ENCODE results near the gene RAB7B.

RAB7B gene

DNA sequence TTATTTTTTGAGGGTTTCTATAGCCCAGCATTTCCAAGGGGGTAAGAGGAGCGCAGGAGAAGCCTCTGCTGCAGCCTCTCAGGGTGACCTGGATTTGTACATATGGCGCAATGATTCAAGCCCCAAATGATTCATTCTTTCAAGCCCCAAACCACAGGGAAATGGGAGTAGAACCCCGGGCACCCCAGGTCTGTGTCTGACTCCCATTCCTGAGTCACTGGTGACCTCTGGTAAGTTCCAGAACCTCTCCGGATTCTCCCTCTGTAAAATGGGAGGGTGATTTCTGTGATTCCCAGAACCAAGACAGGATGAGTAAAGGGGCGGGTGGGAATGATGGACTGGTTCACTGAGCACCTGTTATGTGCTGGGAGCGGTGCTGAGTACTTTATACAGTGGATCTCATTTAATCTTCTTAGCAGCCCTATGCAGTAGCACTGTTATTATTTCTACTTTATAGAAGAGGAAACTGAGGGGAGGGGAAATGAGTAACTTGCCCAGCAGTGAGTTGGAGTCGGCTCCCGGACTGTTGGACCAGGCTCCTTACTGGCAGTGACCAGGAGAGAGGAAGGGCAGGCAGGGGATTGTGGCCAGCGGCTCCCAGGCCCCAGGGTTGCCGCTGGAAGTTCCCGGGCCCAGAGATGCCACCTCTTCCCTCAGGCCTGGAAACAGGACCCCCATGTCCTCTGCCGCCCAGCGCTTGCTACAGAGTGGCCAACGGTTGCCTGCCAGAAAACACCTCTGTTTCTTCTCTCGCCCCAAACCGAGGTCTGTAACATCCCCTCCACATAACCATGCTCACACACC is 39.6 kb downstream of the RAB7B start:
- Histone ChIP-seq H3K18ac (ENCODE audit: low read length) (no peak overlapping the region), H4K8ac (ENCODE audit: low read depth, low read length) (peak overlapping the region; percentile 17), H3K27ac (replicated peaks; ENCODE audit: low read length) (no peak overlapping the region), H3K79me1 (ENCODE audit: low read depth, low read length) (no peaks in the 10 kb centered on the region), H3K9me3 (replicated peaks in 1 of 2; ENCODE audit: control insufficient read depth in 2 of 2, insufficient read depth in 1 of 2, low read depth in 1 of 2, low read length in 2 of 2) (no peaks in the 10 kb centered on the region), H3K9ac (ENCODE audit: low read depth, low read length, poor library complexity) (peak overlapping the region; percentile 47), H3K36me3 (replicated peaks in 1 of 2; ENCODE audit: control insufficient read depth in 2 of 2, insufficient read depth in 2 of 2, low read length in 2 of 2) (no peaks in the 10 kb centered on the region), H3K4me3 (ENCODE audit: low read length in 2 of 2) (no peak overlapping the region), H3K27me3 (ENCODE audit: control insufficient read depth in 3 of 3, insufficient read depth in 3 of 3, low read depth in 1 of 3, low read length in 3 of 3) (peaks cover 0 to 17% (median 0%) of the 10 kb centered on the region in 3 experiments), H2BK12ac (ENCODE audit: low read length) (no peak overlapping the region), H2AK5ac (ENCODE audit: low read depth, low read length) (no peak overlapping the region), H2BK5ac (ENCODE audit: low read length) (no peak overlapping the region), H3K23ac (ENCODE audit: low read depth, low read length, poor library complexity) (no peak overlapping the region), H2AFZ (ENCODE audit: low read length) (no peak overlapping the region), H3K14ac (ENCODE audit: low read length) (no peak overlapping the region), H2BK15ac (ENCODE audit: low read length) (peak overlapping the region; percentile 34), H4K91ac (ENCODE audit: low read depth, low read length, poor library complexity) (no peak overlapping the region), H2BK120ac (ENCODE audit: low read depth, low read length) (no peak overlapping the region), H3K4me2 (ENCODE audit: insufficient read depth, low read length, poor library complexity, severe bottlenecking) (no peak overlapping the region), H3K4ac (ENCODE audit: low read length) (no peak overlapping the region), H3K4me1 (ENCODE audit: control insufficient read depth in 2 of 2, insufficient read depth in 1 of 2, low read depth in 1 of 2, low read length in 2 of 2) (peaks cover 6 to 21% of the 10 kb centered on the region in 2 donors)
- WGBS, 2 donors (ENCODE audit: extremely low coverage in 2 of 2, insufficient read length in 2 of 2, insufficient replicate concordance in 1 of 2) = no CpG with 5 or more reads among the region's 16 CpGs
- no peak for DNase-seq (ENCODE audit: low spot score)

GRCh38 chr1:205962821-205963221 is 40.4 kb downstream of the RAB7B start:
- WGBS, 2 donors (ENCODE audit: extremely low coverage in 2 of 2, insufficient read length in 2 of 2, insufficient replicate concordance in 1 of 2) = no CpG with 5 or more reads among the region's 6 CpGs
- Histone ChIP-seq H3K27me3 (ENCODE audit: control insufficient read depth in 3 of 3, insufficient read depth in 3 of 3, low read depth in 1 of 3, low read length in 3 of 3) (peaks cover 0 to 17% (median 0%) of the 10 kb centered on the region in 3 experiments), H4K8ac (ENCODE audit: low read depth, low read length) (no peak overlapping the region)

DNA sequence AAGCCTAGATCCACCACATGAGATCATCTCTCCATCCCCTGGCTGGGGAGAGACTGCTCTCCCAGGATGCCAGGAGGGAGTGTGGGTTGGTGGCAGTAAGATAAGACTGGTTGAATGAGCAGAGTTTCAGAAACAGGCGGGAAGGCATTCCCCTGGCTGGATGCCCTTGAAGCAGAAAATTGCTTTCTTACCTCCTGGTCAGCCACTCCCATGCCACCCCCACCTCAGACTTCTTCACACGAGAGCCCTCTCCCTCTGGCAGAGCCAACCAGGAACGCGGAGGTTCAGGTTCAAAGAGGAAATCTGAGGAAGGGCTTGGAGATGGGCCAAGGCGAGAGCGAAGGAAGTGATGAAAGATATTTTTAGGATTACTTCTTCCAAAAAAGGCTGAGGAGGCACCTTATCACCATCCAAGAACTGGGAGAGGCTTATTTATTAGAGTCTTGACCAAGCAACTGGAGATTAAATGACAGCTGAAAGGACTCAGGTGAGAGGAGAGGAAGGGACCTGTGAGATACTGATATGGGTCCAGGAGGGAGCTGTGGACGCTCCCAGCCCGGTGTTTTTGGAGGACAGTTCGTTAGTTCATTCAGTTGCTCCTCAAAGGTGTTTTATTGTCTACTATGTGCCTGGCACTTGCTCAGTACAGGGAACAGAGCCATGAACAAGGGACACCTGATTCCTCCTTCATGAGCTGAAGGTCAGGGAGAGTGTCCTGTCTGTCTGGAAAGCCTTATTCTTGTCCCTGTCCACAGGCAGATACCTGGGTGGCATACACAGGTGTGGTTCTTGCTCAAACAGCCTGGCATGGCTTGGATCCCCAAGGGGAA is 41.0 kb downstream of the RAB7B start:
- Histone ChIP-seq H3K36me3 (replicated peaks in 1 of 2; ENCODE audit: control insufficient read depth in 2 of 2, insufficient read depth in 2 of 2, low read length in 2 of 2) (no peaks in the 10 kb centered on the region), H3K23ac (ENCODE audit: low read depth, low read length, poor library complexity) (peak overlapping the region; percentile 11), H2AFZ (ENCODE audit: low read length) (no peak overlapping the region), H2BK15ac (ENCODE audit: low read length) (no peak overlapping the region), H3K9ac (ENCODE audit: low read depth, low read length, poor library complexity) (no peak overlapping the region), H3K4me2 (ENCODE audit: insufficient read depth, low read length, poor library complexity, severe bottlenecking) (no peak overlapping the region), H3K27me3 (ENCODE audit: control insufficient read depth in 3 of 3, insufficient read depth in 3 of 3, low read depth in 1 of 3, low read length in 3 of 3) (peaks cover 0 to 16% (median 0%) of the 10 kb centered on the region in 3 experiments), H3K4me1 (ENCODE audit: control insufficient read depth in 2 of 2, insufficient read depth in 1 of 2, low read depth in 1 of 2, low read length in 2 of 2) (peaks cover 6 to 21% of the 10 kb centered on the region in 2 donors), H2BK120ac (ENCODE audit: low read depth, low read length) (no peak overlapping the region), H2BK12ac (ENCODE audit: low read length) (no peak overlapping the region), H2AK5ac (ENCODE audit: low read depth, low read length) (no peak overlapping the region), H2BK5ac (ENCODE audit: low read length) (no peak overlapping the region), H3K4ac (ENCODE audit: low read length) (no peak overlapping the region), H3K14ac (ENCODE audit: low read length) (no peak overlapping the region), H3K4me3 (ENCODE audit: low read length in 2 of 2) (no peak overlapping the region), H3K9me3 (replicated peaks in 1 of 2; ENCODE audit: control insufficient read depth in 2 of 2, insufficient read depth in 1 of 2, low read depth in 1 of 2, low read length in 2 of 2) (no peaks in the 10 kb centered on the region), H3K79me1 (ENCODE audit: low read depth, low read length) (no peaks in the 10 kb centered on the region), H4K8ac (ENCODE audit: low read depth, low read length) (no peak overlapping the region), H3K18ac (ENCODE audit: low read length) (no peak overlapping the region), H4K91ac (ENCODE audit: low read depth, low read length, poor library complexity) (no peak overlapping the region), H3K27ac (replicated peaks; ENCODE audit: low read length) (no peak overlapping the region)
- no peak for DNase-seq (ENCODE audit: low spot score)
- WGBS, 2 donors (ENCODE audit: extremely low coverage in 2 of 2, insufficient read length in 2 of 2, insufficient replicate concordance in 1 of 2) = no CpG with 5 or more reads among the region's 9 CpGs

More at GRCh38 chr1:205962821-205963221, 40.4 kb downstream of the RAB7B start:
- no peaks in the 10 kb centered on the region for H3K9me3 ChIP-seq (replicated peaks in 1 of 2; ENCODE audit: control insufficient read depth in 2 of 2, insufficient read depth in 1 of 2, low read depth in 1 of 2, low read length in 2 of 2)
- H3K23ac ChIP-seq (ENCODE audit: low read depth, low read length, poor library complexity) = peak overlapping the region; percentile 11
- H2AFZ ChIP-seq (ENCODE audit: low read length) = no peak overlapping the region
- no peaks in the 10 kb centered on the region for H3K36me3 ChIP-seq (replicated peaks in 1 of 2; ENCODE audit: control insufficient read depth in 2 of 2, insufficient read depth in 2 of 2, low read length in 2 of 2)
- no peak overlapping the region for H3K4me2 ChIP-seq (ENCODE audit: insufficient read depth, low read length, poor library complexity, severe bottlenecking)
- H3K18ac ChIP-seq (ENCODE audit: low read length) = peak overlapping the region; percentile 74
- H2BK120ac ChIP-seq (ENCODE audit: low read depth, low read length) = no peak overlapping the region
- DNase-seq (ENCODE audit: low spot score) = no peak
- H3K14ac ChIP-seq (ENCODE audit: low read length) = peak overlapping the region; percentile 76
- H3K4me1 ChIP-seq (ENCODE audit: control insufficient read depth in 2 of 2, insufficient read depth in 1 of 2, low read depth in 1 of 2, low read length in 2 of 2) = peaks cover 6 to 21% of the 10 kb centered on the region in 2 donors
- H3K27ac ChIP-seq (replicated peaks; ENCODE audit: low read length) = no peak overlapping the region
- no peak overlapping the region for H3K4ac ChIP-seq (ENCODE audit: low read length)
- H4K91ac ChIP-seq (ENCODE audit: low read depth, low read length, poor library complexity) = no peak overlapping the region
- no peak overlapping the region for H2BK15ac ChIP-seq (ENCODE audit: low read length)
- H2BK5ac ChIP-seq (ENCODE audit: low read length) = no peak overlapping the region
- no peaks in the 10 kb centered on the region for H3K79me1 ChIP-seq (ENCODE audit: low read depth, low read length)
- H2AK5ac ChIP-seq (ENCODE audit: low read depth, low read length) = no peak overlapping the region
- H3K9ac ChIP-seq (ENCODE audit: low read depth, low read length, poor library complexity) = no peak overlapping the region
- peak overlapping the region; percentile 52 for H2BK12ac ChIP-seq (ENCODE audit: low read length)
- no peak overlapping the region for H3K4me3 ChIP-seq (ENCODE audit: low read length in 2 of 2)

DNA sequence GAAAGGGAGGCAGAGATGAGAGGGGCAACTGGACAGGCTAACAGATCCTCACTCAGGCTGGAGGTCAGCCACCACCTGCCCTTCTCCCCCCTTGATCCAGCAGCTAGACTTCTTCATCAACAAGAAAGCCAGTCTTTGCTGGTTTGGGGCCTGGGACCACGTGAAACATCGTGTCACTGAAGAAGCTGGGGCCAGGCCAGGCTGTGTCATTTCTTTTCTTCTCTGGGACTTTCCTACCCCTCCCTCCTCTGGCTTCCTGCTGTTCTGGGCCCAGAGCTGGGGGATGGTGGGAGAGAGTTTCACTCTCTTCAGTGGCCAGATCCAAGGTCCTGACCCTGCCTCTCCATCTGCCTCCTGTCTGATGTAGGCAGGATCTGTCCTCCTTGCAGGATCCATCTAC is 41.8 kb downstream of the RAB7B start:
- H2BK15ac ChIP-seq (ENCODE audit: low read length) = no peak overlapping the region
- DNase-seq (ENCODE audit: low spot score) = no peak

More for the DNA sequence above, 41.8 kb downstream of the RAB7B start:
- H3K23ac ChIP-seq (ENCODE audit: low read depth, low read length, poor library complexity) = no peak overlapping the region
- no peak overlapping the region for H2BK120ac ChIP-seq (ENCODE audit: low read depth, low read length)
- no peak overlapping the region for H2BK5ac ChIP-seq (ENCODE audit: low read length)
- peaks cover 0 to 21% (median 0%) of the 10 kb centered on the region in 3 experiments for H3K27me3 ChIP-seq (ENCODE audit: control insufficient read depth in 3 of 3, insufficient read depth in 3 of 3, low read depth in 1 of 3, low read length in 3 of 3)
- H4K91ac ChIP-seq (ENCODE audit: low read depth, low read length, poor library complexity) = no peak overlapping the region
- H3K36me3 ChIP-seq (replicated peaks in 1 of 2; ENCODE audit: control insufficient read depth in 2 of 2, insufficient read depth in 2 of 2, low read length in 2 of 2) = no peaks in the 10 kb centered on the region
- H3K14ac ChIP-seq (ENCODE audit: low read length) = no peak overlapping the region
- peak overlapping the region; percentile 8 for H2AK5ac ChIP-seq (ENCODE audit: low read depth, low read length)
- WGBS, 2 donors (ENCODE audit: extremely low coverage in 2 of 2, insufficient read length in 2 of 2, insufficient replicate concordance in 1 of 2) = no CpG with 5 or more reads among the region's 2 CpGs
- H2BK12ac ChIP-seq (ENCODE audit: low read length) = no peak overlapping the region
- H3K27ac ChIP-seq (replicated peaks; ENCODE audit: low read length) = no peak overlapping the region
- H3K18ac ChIP-seq (ENCODE audit: low read length) = peak overlapping the region; percentile 70
- H3K4me3 ChIP-seq (ENCODE audit: low read length in 2 of 2) = no peak overlapping the region
- H3K4me2 ChIP-seq (ENCODE audit: insufficient read depth, low read length, poor library complexity, severe bottlenecking) = no peak overlapping the region
- peaks cover 6 to 21% of the 10 kb centered on the region in 2 donors for H3K4me1 ChIP-seq (ENCODE audit: control insufficient read depth in 2 of 2, insufficient read depth in 1 of 2, low read depth in 1 of 2, low read length in 2 of 2)
- peak overlapping the region; percentile 22 for H2AFZ ChIP-seq (ENCODE audit: low read length)
- H3K9me3 ChIP-seq (replicated peaks in 1 of 2; ENCODE audit: control insufficient read depth in 2 of 2, insufficient read depth in 1 of 2, low read depth in 1 of 2, low read length in 2 of 2) = no peaks in the 10 kb centered on the region
- no peak overlapping the region for H3K4ac ChIP-seq (ENCODE audit: low read length)
- H3K9ac ChIP-seq (ENCODE audit: low read depth, low read length, poor library complexity) = no peak overlapping the region
- no peak overlapping the region for H4K8ac ChIP-seq (ENCODE audit: low read depth, low read length)
- no peaks in the 10 kb centered on the region for H3K79me1 ChIP-seq (ENCODE audit: low read depth, low read length)

All from neuronal stem cell (in vitro differentiated cells).